ENCODE results near the gene SESN3. TPM values are rescaled to one million over a fixed set of nuclear protein-coding genes. Genes with fewer than 3 reads are reported as not detected.

SESN3 gene
- polyA plus RNA-seq, 1 of the 3 experiments (the other 2 are of a cell fraction) = 1.7 TPM

GRCh38 chr11:95154514-95154913, 76.5 kb downstream of the SESN3 start:
- H3K4me3 ChIP-seq (ENCODE audit: low read depth in 2 of 2, low read length in 1 of 2) = peak overlapping the region in 1 of 2 experiments; percentile 26; a peak in 1 of 4 replicates
- no peak overlapping the region for H2AFZ ChIP-seq (ENCODE audit: low read depth)
- no peaks in the 10 kb centered on the region for H3K36me3 ChIP-seq (replicated peaks in 1 of 2; ENCODE audit: control insufficient read depth in 1 of 2, insufficient read depth in 2 of 2, low read length in 1 of 2)
- TF ChIP-seq RAD21 (IDR thresholded peaks at IDR 0.05; ENCODE audit: low read length) (peak; percentile 91), CTCF (IDR thresholded peaks at IDR 0.05) (peak; percentile 63), SMC3 (IDR thresholded peaks at IDR 0.05; ENCODE audit: low read depth, low read length) (peak; percentile 88), CHD2 (IDR thresholded peaks at IDR 0.05; ENCODE audit: low read length, partially characterized antibody) (no peak)
- no peak overlapping the region for H3K27ac ChIP-seq (ENCODE audit: low read depth in 2 of 2, low read length in 1 of 2)
- H3K4me2 ChIP-seq = no peak overlapping the region
- no peaks in the 10 kb centered on the region for H3K79me2 ChIP-seq (ENCODE audit: insufficient read depth)
- ChIA-PET CTCF (interaction anchor here (0.7 to 9.4 kb wide), 37 partner anchors 11 to 675 kb away, joined by 3 to 159 read pairs (median 4); partner anchors contain the start of genes CEP57 and FAM76B), POLR2A (no interaction called here)
- no peaks in the 10 kb centered on the region for H4K20me1 ChIP-seq (ENCODE audit: insufficient read depth)
- no peaks in the 10 kb centered on the region for H3K27me3 ChIP-seq (ENCODE audit: insufficient read depth)
- H3K9me2 ChIP-seq = no peaks in the 10 kb centered on the region
- no peak overlapping the region for H3K9ac ChIP-seq
- peaks cover 3 to 8% of the 10 kb centered on the region in 2 experiments; a peak in 3 of 4 replicates for H3K4me1 ChIP-seq (ENCODE audit: control insufficient read depth in 1 of 2, insufficient read depth in 2 of 2, low read depth in 1 of 2, low read length in 1 of 2)
- peak; percentile 68 for DNase-seq
- peaks cover 4% of the 10 kb centered on the region for H3F3A ChIP-seq (replicated peaks; ENCODE audit: insufficient read depth)
- no peaks in the 10 kb centered on the region for H3K9me3 ChIP-seq

GRCh38 chr11:95153857-95154246, 77.2 kb downstream of the SESN3 start:
- ChIA-PET CTCF (interaction anchor here (0.7 to 9.4 kb wide), 27 partner anchors 11 to 676 kb away, joined by 3 to 159 read pairs (median 4); partner anchors contain the start of genes CEP57 and FAM76B), POLR2A (no interaction called here)

More at GRCh38 chr11:95153857-95154246, 77.2 kb downstream of the SESN3 start:
- Histone ChIP-seq H3K36me3 (replicated peaks in 1 of 2; ENCODE audit: control insufficient read depth in 1 of 2, insufficient read depth in 2 of 2, low read length in 1 of 2) (no peaks in the 10 kb centered on the region), H3K4me2 (no peak overlapping the region), H3K79me2 (ENCODE audit: insufficient read depth) (no peaks in the 10 kb centered on the region), H3K4me1 (ENCODE audit: control insufficient read depth in 1 of 2, insufficient read depth in 2 of 2, low read depth in 1 of 2, low read length in 1 of 2) (peaks cover 6 to 10% of the 10 kb centered on the region in 2 experiments; a peak in 3 of 4 replicates), H3K9ac (no peak overlapping the region), H3K4me3 (ENCODE audit: low read depth in 2 of 2, low read length in 1 of 2) (no peak overlapping the region), H2AFZ (ENCODE audit: low read depth) (no peak overlapping the region), H3K9me3 (no peaks in the 10 kb centered on the region), H3F3A (replicated peaks; ENCODE audit: insufficient read depth) (peaks cover 4% of the 10 kb centered on the region), H3K27ac (ENCODE audit: low read depth in 2 of 2, low read length in 1 of 2) (no peak overlapping the region), H3K9me2 (no peaks in the 10 kb centered on the region), H4K20me1 (ENCODE audit: insufficient read depth) (no peaks in the 10 kb centered on the region), H3K27me3 (ENCODE audit: insufficient read depth) (no peaks in the 10 kb centered on the region)
- TF ChIP-seq, protein P1, sequence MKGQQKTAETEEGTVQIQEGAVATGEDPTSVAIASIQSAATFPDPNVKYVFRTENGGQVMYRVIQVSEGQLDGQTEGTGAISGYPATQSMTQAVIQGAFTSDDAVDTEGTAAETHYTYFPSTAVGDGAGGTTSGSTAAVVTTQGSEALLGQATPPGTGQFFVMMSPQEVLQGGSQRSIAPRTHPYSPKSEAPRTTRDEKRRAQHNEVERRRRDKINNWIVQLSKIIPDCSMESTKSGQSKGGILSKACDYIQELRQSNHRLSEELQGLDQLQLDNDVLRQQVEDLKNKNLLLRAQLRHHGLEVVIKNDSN (IDR thresholded peaks at IDR 0.05; ENCODE audit: borderline replicate concordance, low read depth) = no peak
- TF ChIP-seq REST (IDR thresholded peaks at IDR 0.05; ENCODE audit: low read depth, low read length) (no peak), TAF1 (IDR thresholded peaks at IDR 0.05; ENCODE audit: borderline replicate concordance, low read depth, low read length) (no peak), FOXJ3 (CRISPR knock-in tag; IDR thresholded peaks at IDR 0.05) (no peak), EZH2phosphoT487 (IDR thresholded peaks at IDR 0.05; ENCODE audit: borderline replicate concordance, low read depth) (no peak), CHD2 (IDR thresholded peaks at IDR 0.05; ENCODE audit: low read length, partially characterized antibody) (no peak), NRF1 (IDR thresholded peaks at IDR 0.05; ENCODE audit: low read depth, low read length) (no peak), GABPA (IDR thresholded peaks at IDR 0.05; ENCODE audit: low read depth) (no peak), JUND (IDR thresholded peaks at IDR 0.05) (no peak), CTCF (IDR thresholded peaks at IDR 0.05) (no peak)
- TF ChIP-seq, protein P2, sequence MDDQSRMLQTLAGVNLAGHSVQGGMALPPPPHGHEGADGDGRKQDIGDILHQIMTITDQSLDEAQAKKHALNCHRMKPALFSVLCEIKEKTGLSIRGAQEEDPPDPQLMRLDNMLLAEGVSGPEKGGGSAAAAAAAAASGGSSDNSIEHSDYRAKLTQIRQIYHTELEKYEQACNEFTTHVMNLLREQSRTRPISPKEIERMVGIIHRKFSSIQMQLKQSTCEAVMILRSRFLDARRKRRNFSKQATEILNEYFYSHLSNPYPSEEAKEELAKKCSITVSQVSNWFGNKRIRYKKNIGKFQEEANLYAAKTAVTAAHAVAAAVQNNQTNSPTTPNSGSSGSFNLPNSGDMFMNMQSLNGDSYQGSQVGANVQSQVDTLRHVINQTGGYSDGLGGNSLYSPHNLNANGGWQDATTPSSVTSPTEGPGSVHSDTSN (IDR thresholded peaks at IDR 0.05) = no peak
- 93% methylated on average over 1 of the region's 1 CpG for WGBS (ENCODE audit: low lambda C conversion rate)
- no peak for DNase-seq

Data from SK-N-SH (cell line).